ENCODE data around the gene SLFNL1.

SLFNL1 gene

DNA sequence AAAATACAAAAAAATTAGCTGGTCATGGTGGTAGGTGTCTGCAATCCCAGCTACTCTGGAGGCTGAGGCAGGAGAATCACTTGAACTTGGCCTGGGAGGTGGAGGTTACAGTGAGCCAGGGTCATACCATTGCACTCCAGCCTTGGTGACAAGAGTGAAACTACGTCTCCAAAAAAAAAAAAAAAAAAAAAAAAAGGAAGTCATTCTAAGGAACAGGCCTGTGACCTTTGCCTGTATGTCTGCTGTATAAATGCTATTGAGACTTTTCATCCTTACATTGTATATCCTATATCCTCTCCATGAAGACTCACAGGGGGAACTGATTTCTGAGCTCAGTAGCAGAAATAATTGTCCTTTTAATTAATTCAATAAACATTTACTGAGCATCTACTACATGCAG is 49.6 kb downstream of the SLFNL1 start:
- TF ChIP-seq EZH2 (IDR thresholded peaks at IDR 0.05; ENCODE audit: borderline replicate concordance, low read length) = no peak
- no peak for TF ChIP-seq CTCF (IDR thresholded peaks at IDR 0.05; ENCODE audit: low read length)
- no peak overlapping the region for H3K4me3 ChIP-seq (ENCODE audit: low read depth, low read length, poor library complexity, severe bottlenecking)
- no peak overlapping the region for H3K9ac ChIP-seq (ENCODE audit: low read length)
- no peak overlapping the region for H3K4me2 ChIP-seq (ENCODE audit: low read length)
- no peaks in the 10 kb centered on the region for H3K27me3 ChIP-seq (ENCODE audit: insufficient read depth, low read length)
- no peaks in the 10 kb centered on the region for H3K36me3 ChIP-seq (ENCODE audit: insufficient read depth, low read length)
- H3K27ac ChIP-seq (ENCODE audit: low read depth, low read length, poor library complexity, severe bottlenecking) = no peak overlapping the region
- no peaks in the 10 kb centered on the region for H3K9me2 ChIP-seq (ENCODE audit: low read depth, low read length)
- H2AFZ ChIP-seq (ENCODE audit: low read length) = no peak overlapping the region
- no peaks in the 10 kb centered on the region for H3K9me3 ChIP-seq (ENCODE audit: low read length)
- H3K79me2 ChIP-seq (ENCODE audit: insufficient read depth, low read length) = no peaks in the 10 kb centered on the region
- no peaks in the 10 kb centered on the region for H4K20me1 ChIP-seq (ENCODE audit: insufficient read depth, low read length)
- H3K4me1 ChIP-seq (ENCODE audit: insufficient read depth, low read length, severe bottlenecking) = no peaks in the 10 kb centered on the region
- no peaks in the 10 kb centered on the region for H3F3A ChIP-seq (ENCODE audit: insufficient read depth, low read length)

DNA sequence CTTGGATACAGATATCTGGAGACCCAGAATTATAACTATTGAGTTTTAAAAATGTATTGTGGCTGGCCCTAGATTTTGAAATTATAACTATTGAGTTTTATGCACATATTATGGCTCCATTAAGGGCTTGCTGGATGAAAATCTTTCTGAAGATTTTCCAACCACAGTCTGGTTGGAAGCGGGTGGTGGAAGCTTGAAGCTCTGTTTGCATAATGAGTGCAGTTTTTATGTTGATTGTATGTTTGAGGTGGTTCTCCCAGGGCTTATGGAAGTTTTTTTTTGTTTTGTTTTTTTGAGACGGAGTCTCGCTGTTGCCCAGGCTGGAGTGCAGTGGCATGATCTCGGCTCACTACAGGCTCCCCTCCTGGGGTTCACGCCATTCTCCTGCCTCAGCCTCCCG is 52.1 kb downstream of the SLFNL1 start:
- no peaks in the 10 kb centered on the region for H3K79me2 ChIP-seq (ENCODE audit: insufficient read depth, low read length)
- H3K9me3 ChIP-seq (ENCODE audit: low read length) = no peaks in the 10 kb centered on the region
- no peaks in the 10 kb centered on the region for H4K20me1 ChIP-seq (ENCODE audit: insufficient read depth, low read length)
- no peak overlapping the region for H3K9ac ChIP-seq (ENCODE audit: low read length)
- no peaks in the 10 kb centered on the region for H3K4me1 ChIP-seq (ENCODE audit: insufficient read depth, low read length, severe bottlenecking)
- H3K27ac ChIP-seq (ENCODE audit: low read depth, low read length, poor library complexity, severe bottlenecking) = no peak overlapping the region
- H3K4me3 ChIP-seq (ENCODE audit: low read depth, low read length, poor library complexity, severe bottlenecking) = no peak overlapping the region
- TF ChIP-seq EZH2 (IDR thresholded peaks at IDR 0.05; ENCODE audit: borderline replicate concordance, low read length) (no peak), CTCF (IDR thresholded peaks at IDR 0.05; ENCODE audit: low read length) (no peak)
- no peak overlapping the region for H2AFZ ChIP-seq (ENCODE audit: low read length)
- no peak overlapping the region for H3K4me2 ChIP-seq (ENCODE audit: low read length)
- H3K27me3 ChIP-seq (ENCODE audit: insufficient read depth, low read length) = no peaks in the 10 kb centered on the region
- H3K9me2 ChIP-seq (ENCODE audit: low read depth, low read length) = no peaks in the 10 kb centered on the region
- no peaks in the 10 kb centered on the region for H3K36me3 ChIP-seq (ENCODE audit: insufficient read depth, low read length)
- H3F3A ChIP-seq (ENCODE audit: insufficient read depth, low read length) = no peaks in the 10 kb centered on the region

DNA sequence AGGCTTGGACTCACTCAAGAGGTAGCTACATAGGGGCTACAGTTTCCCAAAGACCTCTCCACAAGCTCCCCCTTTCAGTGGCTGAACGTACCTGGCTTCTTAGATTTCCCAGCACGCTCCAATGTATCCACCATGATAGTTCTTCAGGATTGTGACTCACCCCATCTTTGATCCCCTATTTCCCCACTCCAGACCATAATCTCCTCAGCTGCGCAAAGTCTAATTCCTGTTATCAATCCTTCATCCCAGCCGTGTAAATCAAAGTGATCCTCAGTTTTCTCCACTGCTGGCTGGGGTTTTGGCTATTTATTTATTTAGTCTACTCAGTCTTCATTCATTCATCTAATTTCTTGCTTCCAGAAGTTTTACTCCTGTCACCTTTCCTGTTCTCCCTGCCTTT is 55.1 kb downstream of the SLFNL1 start:
- H3F3A ChIP-seq (ENCODE audit: insufficient read depth, low read length) = no peaks in the 10 kb centered on the region
- no peak overlapping the region for H2AFZ ChIP-seq (ENCODE audit: low read length)
- no peaks in the 10 kb centered on the region for H3K79me2 ChIP-seq (ENCODE audit: insufficient read depth, low read length)
- no peaks in the 10 kb centered on the region for H3K36me3 ChIP-seq (ENCODE audit: insufficient read depth, low read length)
- H3K27me3 ChIP-seq (ENCODE audit: insufficient read depth, low read length) = no peaks in the 10 kb centered on the region
- no peaks in the 10 kb centered on the region for H3K9me3 ChIP-seq (ENCODE audit: low read length)
- no peaks in the 10 kb centered on the region for H4K20me1 ChIP-seq (ENCODE audit: insufficient read depth, low read length)
- TF ChIP-seq CTCF (IDR thresholded peaks at IDR 0.05; ENCODE audit: low read length) (no peak), EZH2 (IDR thresholded peaks at IDR 0.05; ENCODE audit: borderline replicate concordance, low read length) (no peak)
- H3K4me1 ChIP-seq (ENCODE audit: insufficient read depth, low read length, severe bottlenecking) = no peaks in the 10 kb centered on the region
- no peaks in the 10 kb centered on the region for H3K9me2 ChIP-seq (ENCODE audit: low read depth, low read length)
- H3K4me3 ChIP-seq (ENCODE audit: low read depth, low read length, poor library complexity, severe bottlenecking) = no peak overlapping the region
- H3K4me2 ChIP-seq (ENCODE audit: low read length) = no peak overlapping the region
- H3K9ac ChIP-seq (ENCODE audit: low read length) = no peak overlapping the region
- H3K27ac ChIP-seq (ENCODE audit: low read depth, low read length, poor library complexity, severe bottlenecking) = no peak overlapping the region
